NCI-H1436 treated with DMSO at 0.1 percent for 48 hours (cell line): ENCODE data around the gene DCDC2.
"Not testable (repeated sequence)": the region's sequence is repeated elsewhere in the genome, so short reads cannot be mapped to it uniquely, and the experiment has no call there.

ENCODE experiments used
- DNase-seq: peaks from one replicate; lab custom pipeline; 2025; lab: John Stamatoyannopoulos, UW

Gene DCDC2

GRCh38 chr6:24272148-24272547 is 85.7 kb downstream of the DCDC2 start:
- no peak for DNase-seq

GRCh38 chr6:24270011-24270410 is 87.8 kb downstream of the DCDC2 start:
- DNase-seq = no peak

- DNase-seq = not testable (repeated sequence)
Observed at GRCh38 chr6:24258214-24258613, 99.6 kb downstream of the DCDC2 start.

GRCh38 chr6:24257282-24257681 is 100.6 kb downstream of the DCDC2 start:
- DNase-seq = no peak

- DNase-seq = no peak
Observed at GRCh38 chr6:24255676-24256075, 102.2 kb downstream of the DCDC2 start.

- DNase-seq = no peak
Observed at GRCh38 chr6:24253360-24253759, 104.5 kb downstream of the DCDC2 start.

GRCh38 chr6:24252280-24252679 is 105.6 kb downstream of the DCDC2 start:
- no peak for DNase-seq

- DNase-seq = no peak
Observed at GRCh38 chr6:24251339-24251738, 106.5 kb downstream of the DCDC2 start.

- DNase-seq = peak; percentile 20
Observed at GRCh38 chr6:24249926-24250325, 107.9 kb downstream of the DCDC2 start.

GRCh38 chr6:24245275-24245674 is 112.6 kb downstream of the DCDC2 start:
- DNase-seq = no peak

- no peak for DNase-seq
Observed at GRCh38 chr6:24242924-24243323, 114.9 kb downstream of the DCDC2 start.

- not testable (repeated sequence) for DNase-seq
Observed at GRCh38 chr6:24241779-24242178, 116.1 kb downstream of the DCDC2 start.

GRCh38 chr6:24240943-24241342 is 116.9 kb downstream of the DCDC2 start:
- DNase-seq = no peak

GRCh38 chr6:24240380-24240928 is 117.4 kb downstream of the DCDC2 start:
- no peak for DNase-seq

- no peak for DNase-seq
Observed at GRCh38 chr6:24238700-24239099, 119.2 kb downstream of the DCDC2 start.

- not testable (repeated sequence) for DNase-seq
Observed at GRCh38 chr6:24236779-24237178, 121.1 kb downstream of the DCDC2 start.

GRCh38 chr6:24233813-24234442 is 123.9 kb downstream of the DCDC2 start:
- DNase-seq = no peak

- DNase-seq = no peak
Observed at GRCh38 chr6:24231438-24231977, 126.4 kb downstream of the DCDC2 start.

- no peak for DNase-seq
Observed at GRCh38 chr6:24229696-24230405, 128.0 kb downstream of the DCDC2 start.

GRCh38 chr6:24228681-24229255 is 129.1 kb downstream of the DCDC2 start:
- DNase-seq = no peak

- DNase-seq = no peak
Observed at GRCh38 chr6:24228123-24228522, 129.7 kb downstream of the DCDC2 start.

- DNase-seq = no peak
Observed at GRCh38 chr6:24227556-24227955, 130.3 kb downstream of the DCDC2 start.

- DNase-seq = no peak
Observed at GRCh38 chr6:24226541-24226940, 131.3 kb downstream of the DCDC2 start.
